B cell (primary cell): Measurements from ENCODE around the gene SRGAP1. TPM values are rescaled to one million over a fixed set of nuclear protein-coding genes. Genes with fewer than 3 reads are reported as not detected.

Experiments used
- ATAC-seq: fragments of 200-7000 bp; cut with Tn5 transposase; one replicate; pipeline ENCODE4 v1.10.0; 2021; ENCODE audit warnings: low read depth, mild to moderate bottlenecking, moderate number of reproducible peaks, moderate library complexity
- CTCF ChIA-PET: fragments of 350-600 bp; sonication (Branson Sonifier 250); formaldehyde crosslinking; loops from one replicate; lab custom pipeline; 2021; ENCODE audit warnings: antibody characterized with exemption, inconsistent platforms; lab: Charles Lee
- POLR2A ChIA-PET: fragments of 350-600 bp; sonication (Branson Sonifier 250); formaldehyde crosslinking; loops from one replicate; lab custom pipeline; 2021; ENCODE audit warnings: antibody characterized with exemption; lab: Charles Lee
- DNase-seq: peaks from one replicate; pipeline ENCODE4 v3.0.0; 2013
- H2AFZ ChIP-seq: 2 replicates; pipeline ENCODE4 v1.6.1; 2012; ENCODE audit warnings: mild to moderate bottlenecking, low read depth, low read length; ENCODE audit not compliant: insufficient read depth, poor library complexity, severe bottlenecking
- H3K27ac ChIP-seq, 2 donors: 1 replicate in 1 of 2; 2 replicates in 1 of 2; pipeline ENCODE4 v1.5.1; 2012 to 2013; ENCODE audit warnings: low read length in 2 of 2, mild to moderate bottlenecking in 2 of 2, moderate library complexity in 1 of 2
- H3K27me3 ChIP-seq, 4 experiments: fragments of 200-600 bp in 1 of 4; sonication (generic) in 1 of 4; replicated peaks in 1 of 4; 1 replicate in 2 of 4; 2 replicates in 2 of 4; pipeline versions ENCODE4 v1.6.1 to v1.7.0; 2013 to 2016; ENCODE audit warnings: low read length in 3 of 4, mild to moderate bottlenecking in 2 of 4, mixed read lengths in 1 of 4, moderate library complexity in 1 of 4; ENCODE audit not compliant: insufficient read depth in 4 of 4, control insufficient read depth in 3 of 4; ENCODE audit errors: control extremely low read depth in 1 of 4
- H3K36me3 ChIP-seq, 2 experiments: replicated peaks in 1 of 2; 1 replicate in 1 of 2; 2 replicates in 1 of 2; pipeline versions ENCODE4 v1.6.1 to v1.7.1; 2013; ENCODE audit warnings: low read length in 1 of 2; ENCODE audit not compliant: insufficient read depth in 2 of 2, control insufficient read depth in 1 of 2; ENCODE audit errors: control extremely low read depth in 1 of 2, extremely low read depth in 1 of 2
- H3K4me1 ChIP-seq, 2 donors: fragments of 200-600 bp in 1 of 2; sonication (generic) in 1 of 2; 1 replicate in 1 of 2; 2 replicates in 1 of 2; pipeline versions ENCODE4 v1.5.1 to v1.6.1; 2013 to 2017; ENCODE audit warnings: low read length in 2 of 2; ENCODE audit not compliant: control insufficient read depth in 2 of 2, insufficient read depth in 2 of 2
- H3K4me2 ChIP-seq: replicated peaks from 2 replicates; pipeline ENCODE3; 2012; ENCODE audit warnings: mild to moderate bottlenecking, low read depth, low read length; ENCODE audit not compliant: poor library complexity, severe bottlenecking
- H3K4me3 ChIP-seq, 5 experiments: fragments of 200-600 bp in 1 of 5; sonication (generic) in 1 of 5; 1 replicate in 3 of 5; 2 replicates in 2 of 5; pipeline versions ENCODE4 v1.5.1 to v1.7.0; 2011 to 2016; ENCODE audit warnings: low read length in 4 of 5, mild to moderate bottlenecking in 4 of 5, low read depth in 2 of 5, control low read depth in 1 of 5, moderate library complexity in 1 of 5; ENCODE audit not compliant: insufficient read depth in 1 of 5; ENCODE audit errors: control extremely low read depth in 1 of 5, extremely low read depth in 1 of 5
- H3K79me2 ChIP-seq: fragments of 200-600 bp; sonication (generic); one replicate; pipeline ENCODE4 v1.6.0; 2016; ENCODE audit warnings: low read length; ENCODE audit not compliant: control insufficient read depth, insufficient read depth
- H3K9ac ChIP-seq: fragments of 200-600 bp; sonication (generic); 2 replicates; pipeline ENCODE4 v1.6.1; 2017; ENCODE audit warnings: mild to moderate bottlenecking, low read length, moderate library complexity
- H3K9me3 ChIP-seq, 3 donors: one replicate each; pipeline versions ENCODE4 v1.6.1 to v1.7.1; 2013; ENCODE audit warnings: low read length in 2 of 3; ENCODE audit not compliant: control insufficient read depth in 2 of 3, insufficient read depth in 1 of 3; ENCODE audit errors: control extremely low read depth in 1 of 3
- H4K20me1 ChIP-seq: 2 replicates; pipeline ENCODE4 v1.6.0; 2012; ENCODE audit warnings: mild to moderate bottlenecking, low read length; ENCODE audit not compliant: insufficient read depth, control insufficient read depth, poor library complexity, severe bottlenecking
- H3K27ac Mint-ChIP-seq: one replicate; pipeline ENCODE4 v1.8.0; 2021; ENCODE audit warnings: mixed read lengths
- H3K27me3 Mint-ChIP-seq: one replicate; pipeline ENCODE4 v1.8.0; 2021; ENCODE audit warnings: mixed read lengths
- H3K4me1 Mint-ChIP-seq: one replicate; pipeline ENCODE4 v1.8.0; 2021; ENCODE audit warnings: mixed read lengths
- H3K4me3 Mint-ChIP-seq: one replicate; pipeline ENCODE4 v1.8.0; 2021; ENCODE audit warnings: mixed read lengths
- H3K9me3 Mint-ChIP-seq: one replicate; pipeline ENCODE4 v1.8.0; 2022; ENCODE audit warnings: mixed read lengths; ENCODE audit not compliant: insufficient read depth
- CTCF ChIP-seq: fragments of 200-600 bp; IDR thresholded peaks from one replicate; pipeline ENCODE4 v1.8.0; 2022; ENCODE audit warnings: antibody characterized with exemption, mild to moderate bottlenecking
- EZH2 ChIP-seq: IDR thresholded peaks from 2 replicates; pipeline ENCODE4 v1.6.1; 2012; ENCODE audit warnings: borderline replicate concordance, low read depth, mild to moderate bottlenecking, moderate library complexity, low read length; ENCODE audit not compliant: insufficient read depth, poor library complexity, severe bottlenecking
- WGBS: methylation state at CpG from one replicate; pipeline ENCODE4 v1.1.5; 2013; ENCODE audit warnings: missing lambda C conversion rate; ENCODE audit not compliant: insufficient coverage; 5-methylcytosine and 5-hydroxymethylcytosine counted together
- intact Hi-C: fragments of 100-400 bp; cut with micrococcal nuclease; formaldehyde crosslinking; loops from one replicate; pipeline ENCODE4 v1.10.0; 2022
- polyA plus RNA-seq: library from polyadenylated mRNA; depleted of rRNA; stranded (reverse); fragments of >200 nt; gene quantifications from 2 replicates; pipeline ENCODE4 v1.2.3, GENCODE V29; 2012
- total RNA-seq, 2 donors: library from RNA; stranded (reverse); fragments of 120-200 nt in 1 of 2; gene quantifications; 1 replicate in 1 of 2; 2 replicates in 1 of 2; pipeline versions ENCODE4 v1.2.3 to v1.2.4, GENCODE V29; 2013 to 2022

The SRGAP1 gene
- total and polyA plus RNA-seq, 2 donors (not counting 1 experiment from before 2014, with no cell fraction given): under 0.01 to 0.22 TPM

- Histone ChIP-seq H3K4me3 (no peak overlapping the region), H2AFZ (no peak overlapping the region), H3K27me3 (no peaks in the 10 kb centered on the region), H3K27ac (no peak overlapping the region), H3K79me2 (no peaks in the 10 kb centered on the region), H3K36me3 (no peaks in the 10 kb centered on the region), H3K4me1 (no peaks in the 10 kb centered on the region), H3K4me2 (no peak overlapping the region), H3K9ac (no peak overlapping the region), H3K9me3 (no peaks in the 10 kb centered on the region), H4K20me1 (no peaks in the 10 kb centered on the region)
- ChIA-PET CTCF (interaction anchor here (0.5 to 0.7 kb wide), 2 partner anchors 13 to 194 kb away, joined by 3 read pairs; no protein-coding TSS in a partner anchor), POLR2A (no interaction called here)
- H3K4me1 Mint-ChIP-seq: no peaks in the 10 kb centered on the region
- DNase-seq (no peak), ATAC-seq (no peak)
- H3K27me3 Mint-ChIP-seq: no peaks in the 10 kb centered on the region
- intact Hi-C loops: no loop called here
- peaks cover 2% of the 10 kb centered on the region for H3K9me3 Mint-ChIP-seq
- H3K4me3 Mint-ChIP-seq: no peak overlapping the region
- H3K27ac Mint-ChIP-seq: no peak overlapping the region
- WGBS: 72% methylated on average over 3 of the region's 3 CpGs
- TF ChIP-seq EZH2: no peak
Measured at GRCh38 chr12:64181430-64182291, 337.2 kb downstream of the SRGAP1 start.

GRCh38 chr12:64184216-64184615 lies 339.7 kb downstream of the SRGAP1 start:
- Histone ChIP-seq H3K36me3 (no peaks in the 10 kb centered on the region), H3K4me3 (no peak overlapping the region), H4K20me1 (no peaks in the 10 kb centered on the region), H3K4me2 (no peak overlapping the region), H3K4me1 (no peaks in the 10 kb centered on the region), H3K27me3 (no peaks in the 10 kb centered on the region), H3K27ac (no peak overlapping the region), H3K79me2 (no peaks in the 10 kb centered on the region), H3K9me3 (no peaks in the 10 kb centered on the region), H2AFZ (no peak overlapping the region), H3K9ac (no peak overlapping the region)
- H3K27me3 Mint-ChIP-seq: no peaks in the 10 kb centered on the region
- DNase-seq (no peak), ATAC-seq (no peak)
- peaks cover 2% of the 10 kb centered on the region for H3K9me3 Mint-ChIP-seq
- CTCF ChIA-PET: no interaction called here
- no peak for TF ChIP-seq CTCF
- TF ChIP-seq EZH2: no peak
- POLR2A ChIA-PET: no interaction called here
- 100% methylated on average over 1 of the region's 1 CpG for WGBS
- no peak overlapping the region for H3K27ac Mint-ChIP-seq
- H3K4me1 Mint-ChIP-seq: no peaks in the 10 kb centered on the region
- intact Hi-C loops: no loop called here
- no peak overlapping the region for H3K4me3 Mint-ChIP-seq
